Lower leg skin (tissue), 3 donors: ENCODE results near the gene RIMS4.

Experiments
- POLR2A ChIP-seq, 2 donors: fragments of 450-650 bp; IDR thresholded peaks; one replicate each; pipeline ENCODE4 v1.6.1; 2016 to 2017; ENCODE audit warnings: antibody characterized with exemption in 2 of 2, mild to moderate bottlenecking in 1 of 2, moderate library complexity in 1 of 2
- TF ChIP-seq, protein P1 (sequence below), 3 donors: fragments of 450-650 bp; IDR thresholded peaks; one replicate each; pipeline ENCODE4 v1.5.1; 2016; ENCODE audit warnings: antibody characterized with exemption in 3 of 3, mild to moderate bottlenecking in 3 of 3, moderate library complexity in 2 of 3

GRCh38 chr20:44725837-44726236, 84.5 kb downstream of the RIMS4 start:
- no peak for TF ChIP-seq POLR2A (IDR thresholded peaks at IDR 0.05)
- TF ChIP-seq, protein P1, sequence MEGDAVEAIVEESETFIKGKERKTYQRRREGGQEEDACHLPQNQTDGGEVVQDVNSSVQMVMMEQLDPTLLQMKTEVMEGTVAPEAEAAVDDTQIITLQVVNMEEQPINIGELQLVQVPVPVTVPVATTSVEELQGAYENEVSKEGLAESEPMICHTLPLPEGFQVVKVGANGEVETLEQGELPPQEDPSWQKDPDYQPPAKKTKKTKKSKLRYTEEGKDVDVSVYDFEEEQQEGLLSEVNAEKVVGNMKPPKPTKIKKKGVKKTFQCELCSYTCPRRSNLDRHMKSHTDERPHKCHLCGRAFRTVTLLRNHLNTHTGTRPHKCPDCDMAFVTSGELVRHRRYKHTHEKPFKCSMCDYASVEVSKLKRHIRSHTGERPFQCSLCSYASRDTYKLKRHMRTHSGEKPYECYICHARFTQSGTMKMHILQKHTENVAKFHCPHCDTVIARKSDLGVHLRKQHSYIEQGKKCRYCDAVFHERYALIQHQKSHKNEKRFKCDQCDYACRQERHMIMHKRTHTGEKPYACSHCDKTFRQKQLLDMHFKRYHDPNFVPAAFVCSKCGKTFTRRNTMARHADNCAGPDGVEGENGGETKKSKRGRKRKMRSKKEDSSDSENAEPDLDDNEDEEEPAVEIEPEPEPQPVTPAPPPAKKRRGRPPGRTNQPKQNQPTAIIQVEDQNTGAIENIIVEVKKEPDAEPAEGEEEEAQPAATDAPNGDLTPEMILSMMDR (IDR thresholded peaks at IDR 0.05) = no peak
